NCI-H446 (cell line): Measurements from ENCODE around the gene STKLD1.

ENCODE experiments used
- DNase-seq, 2 experiments: peaks; one replicate each; lab custom pipeline; 2025; lab: John Stamatoyannopoulos, UW

The STKLD1 gene

DNA sequence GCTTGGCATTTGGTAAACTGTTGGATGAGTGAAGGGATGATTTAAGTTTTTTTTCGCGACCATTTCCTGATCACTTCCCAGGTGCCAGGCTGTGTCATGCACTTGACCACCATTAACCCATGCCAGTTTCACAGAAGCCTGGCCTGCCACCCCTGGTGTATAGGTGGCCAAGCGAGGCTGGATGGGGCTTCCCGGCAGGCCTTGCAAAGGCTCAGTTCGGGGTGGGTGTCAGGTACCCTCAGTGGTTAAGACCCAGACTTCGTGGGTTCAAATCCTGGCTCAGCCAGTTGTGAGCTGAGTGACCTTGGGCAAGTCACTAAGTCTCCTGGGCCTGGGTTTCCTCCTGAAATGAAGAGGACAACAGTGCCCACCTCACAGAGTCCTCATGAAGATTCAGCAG, 30.6 kb upstream of the STKLD1 start:
- no peak for DNase-seq

- DNase-seq: no peak
Measured at GRCh38 chr9:133346021-133346785, 30.0 kb upstream of the STKLD1 start.

DNA sequence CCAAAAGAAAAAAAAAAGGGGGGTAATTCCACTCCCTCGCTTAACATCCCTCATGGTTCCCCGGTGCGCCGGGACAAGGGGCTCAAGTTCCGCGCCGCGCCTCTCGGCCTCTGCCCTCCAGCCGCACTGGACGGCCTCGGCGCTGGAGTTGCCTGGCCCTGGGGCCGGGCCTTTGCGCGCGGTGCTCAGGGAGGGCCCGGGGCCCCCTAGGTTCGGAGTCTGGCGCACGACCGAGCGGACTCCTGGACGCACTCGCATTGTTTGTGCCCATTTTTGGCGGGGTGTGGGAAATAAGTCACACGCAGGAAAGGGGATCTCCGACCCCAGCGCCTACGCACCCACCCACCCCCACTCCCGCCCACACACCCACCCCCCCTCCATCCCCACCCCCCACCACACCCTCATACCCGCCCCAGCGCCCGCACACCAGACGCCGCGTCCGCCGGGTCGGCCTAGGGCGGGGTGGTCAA, 28.6 kb upstream of the STKLD1 start:
- no peak for DNase-seq

- DNase-seq: peak; percentile 78 to 88
Measured at GRCh38 chr9:133347985-133348717, 28.0 kb upstream of the STKLD1 start, which contains the start of the genes MED22 and RPL7A. TSS of gene MED22 (minus strand) at chr9:133348131. CDS start at chr9:133346662, 1,469 bp downstream. TSS of gene RPL7A (plus strand) at chr9:133348218. CDS start at chr9:133348244, 26 bp downstream.

DNA sequence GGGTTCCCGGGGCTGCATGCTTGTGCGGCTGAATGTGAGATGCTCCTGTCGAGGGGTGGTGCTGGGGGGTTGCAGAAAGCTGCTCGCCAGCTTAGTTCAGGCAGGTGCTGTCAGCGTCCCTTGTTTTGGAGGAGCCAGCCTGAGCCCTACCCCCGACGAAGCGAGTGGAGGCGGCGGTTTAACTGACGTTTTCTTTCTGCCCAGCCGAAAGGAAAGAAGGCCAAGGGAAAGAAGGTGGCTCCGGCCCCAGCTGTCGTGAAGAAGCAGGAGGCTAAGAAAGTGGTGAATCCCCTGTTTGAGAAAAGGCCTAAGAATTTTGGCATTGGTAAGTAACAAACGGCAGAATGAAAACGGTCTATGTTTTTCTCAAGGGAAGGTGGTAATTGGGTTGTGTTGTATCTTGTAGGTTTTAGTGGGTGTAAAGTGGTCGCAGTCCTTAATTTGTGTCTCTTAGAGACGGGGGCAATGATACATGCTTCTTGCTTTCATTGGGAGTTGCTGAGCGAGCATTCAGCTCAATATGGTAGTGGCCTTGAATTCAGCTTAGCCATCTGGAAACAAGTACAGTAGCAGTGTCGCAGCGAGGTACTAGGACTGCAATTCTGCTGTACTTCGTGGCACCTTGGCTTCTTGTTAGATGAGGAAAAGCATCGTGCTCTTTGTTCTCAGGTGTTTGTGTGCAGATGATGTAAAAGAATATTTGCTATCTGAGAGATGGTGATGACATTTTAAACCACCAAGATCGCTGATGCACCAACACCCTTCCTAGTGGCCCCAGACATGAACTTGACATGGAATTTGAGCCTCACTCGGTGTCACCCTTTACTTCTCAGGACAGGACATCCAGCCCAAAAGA, 27.2 kb upstream of the STKLD1 start:
- DNase-seq: no peak

GRCh38 chr9:133349965-133350616, 26.1 kb upstream of the STKLD1 start:
- DNase-seq: no peak

- DNase-seq: no peak
Measured at GRCh38 chr9:133351526-133351907, 24.6 kb upstream of the STKLD1 start.

GRCh38 chr9:133351908-133352634, 24.1 kb upstream of the STKLD1 start:
- no peak for DNase-seq

GRCh38 chr9:133352635-133353340, 23.4 kb upstream of the STKLD1 start:
- no peak for DNase-seq

GRCh38 chr9:133353548-133353947, 22.6 kb upstream of the STKLD1 start:
- DNase-seq: no peak

DNA sequence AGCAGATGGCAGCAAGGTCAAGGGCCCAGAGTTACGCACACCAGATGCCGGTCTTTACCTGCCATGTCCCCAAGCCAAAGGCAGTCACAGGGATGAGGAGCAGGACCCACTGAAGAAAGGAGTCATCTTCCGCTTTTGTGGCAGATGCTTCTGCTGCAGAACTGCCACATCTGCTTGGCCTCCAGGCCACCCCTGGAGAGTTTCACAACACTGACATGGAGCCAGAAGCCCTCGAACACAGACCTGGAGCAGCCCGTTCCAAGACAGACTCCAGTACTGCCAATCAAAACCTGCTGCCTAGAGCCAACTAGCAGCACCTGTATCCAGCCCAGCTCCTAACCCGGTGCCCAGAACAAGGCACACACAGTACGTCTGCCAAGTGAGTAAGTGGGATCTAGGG, 21.4 kb upstream of the STKLD1 start:
- DNase-seq: no peak

- DNase-seq: no peak
Measured at GRCh38 chr9:133355881-133356357, 20.2 kb upstream of the STKLD1 start.

DNA sequence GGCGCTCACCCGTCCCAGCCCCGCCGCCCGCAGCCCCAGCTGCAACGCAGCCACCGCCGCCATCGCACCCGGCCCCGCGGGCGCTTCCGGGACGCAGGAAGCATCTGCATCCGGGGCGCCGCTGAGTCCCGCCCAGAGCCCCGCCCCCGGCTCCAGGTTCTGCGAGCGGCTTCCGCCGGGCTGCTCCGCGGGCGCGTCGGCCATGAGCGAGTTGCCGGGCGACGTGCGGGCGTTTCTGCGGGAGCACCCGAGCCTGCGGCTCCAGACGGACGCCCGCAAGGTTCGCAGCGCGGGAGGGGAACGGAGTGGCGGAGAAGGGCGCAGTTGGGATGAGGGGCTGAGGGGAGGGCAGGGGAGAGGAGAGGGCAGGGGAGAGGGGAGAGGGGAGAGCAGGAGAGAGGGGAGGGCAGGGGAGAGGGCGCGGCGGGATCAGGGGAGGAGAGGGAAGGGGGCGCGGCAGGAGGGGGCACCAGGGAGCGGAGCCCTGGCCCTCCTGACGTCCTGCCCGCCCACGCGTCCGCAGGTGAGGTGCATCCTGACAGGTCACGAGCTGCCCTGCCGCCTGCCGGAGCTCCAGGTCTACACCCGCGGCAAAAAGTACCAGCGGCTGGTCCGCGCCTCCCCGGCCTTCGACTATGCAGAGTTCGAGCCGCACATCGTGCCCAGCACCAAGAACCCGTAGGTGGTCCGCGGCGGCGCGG, 19.6 kb upstream of the STKLD1 start, which contains the start of the genes SURF1 and SURF2:
Gene SURF1 (minus strand): TSS at position 97 of the 701 bp plus-strand sequence. CDS start 34 bp downstream, at position 63.
Gene SURF2 (plus strand): TSS at position 160 of the 701 bp plus-strand sequence. CDS start 43 bp downstream, at position 203.
- DNase-seq: peak in 1 of 2 experiments; percentile 65

GRCh38 chr9:133357656-133358055, 18.5 kb upstream of the STKLD1 start:
- DNase-seq: no peak

DNA sequence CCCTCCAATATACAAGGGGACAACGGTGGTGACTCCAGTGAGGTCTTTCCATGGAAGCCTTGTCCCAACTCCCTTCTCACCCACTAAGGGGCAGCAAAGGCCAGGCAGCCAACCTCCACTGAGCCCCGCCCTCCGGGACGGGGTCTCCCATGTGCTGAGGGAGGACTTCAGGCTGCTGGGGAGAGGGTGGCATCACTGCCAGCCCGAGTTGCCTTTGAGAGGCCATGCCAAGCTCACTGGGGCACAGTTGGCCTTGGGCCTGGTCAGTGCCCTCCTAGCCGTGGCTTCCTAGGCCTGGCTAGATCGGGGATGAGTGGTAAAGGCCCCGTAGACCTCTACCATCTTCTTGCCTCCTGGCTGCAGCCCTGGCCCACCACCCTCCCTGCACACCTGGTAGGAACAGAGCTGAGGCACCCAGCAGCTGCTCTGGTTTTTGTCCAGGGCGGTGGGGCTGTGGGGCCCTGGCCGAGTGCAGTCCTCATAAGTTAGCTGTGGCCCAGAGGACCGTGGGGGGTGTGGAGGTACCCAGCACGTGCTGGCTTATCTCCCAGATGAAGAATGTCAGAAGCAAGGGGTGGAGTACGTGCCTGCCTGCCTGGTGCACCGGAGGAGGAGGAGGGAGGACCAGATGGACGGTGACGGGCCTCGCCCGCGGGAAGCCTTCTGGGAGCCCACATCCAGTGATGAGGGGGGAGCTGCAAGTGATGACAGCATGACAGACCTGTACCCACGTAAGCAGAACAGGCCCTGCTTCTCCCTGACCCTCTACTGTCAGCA, 16.6 kb upstream of the STKLD1 start:
- no peak for DNase-seq

DNA sequence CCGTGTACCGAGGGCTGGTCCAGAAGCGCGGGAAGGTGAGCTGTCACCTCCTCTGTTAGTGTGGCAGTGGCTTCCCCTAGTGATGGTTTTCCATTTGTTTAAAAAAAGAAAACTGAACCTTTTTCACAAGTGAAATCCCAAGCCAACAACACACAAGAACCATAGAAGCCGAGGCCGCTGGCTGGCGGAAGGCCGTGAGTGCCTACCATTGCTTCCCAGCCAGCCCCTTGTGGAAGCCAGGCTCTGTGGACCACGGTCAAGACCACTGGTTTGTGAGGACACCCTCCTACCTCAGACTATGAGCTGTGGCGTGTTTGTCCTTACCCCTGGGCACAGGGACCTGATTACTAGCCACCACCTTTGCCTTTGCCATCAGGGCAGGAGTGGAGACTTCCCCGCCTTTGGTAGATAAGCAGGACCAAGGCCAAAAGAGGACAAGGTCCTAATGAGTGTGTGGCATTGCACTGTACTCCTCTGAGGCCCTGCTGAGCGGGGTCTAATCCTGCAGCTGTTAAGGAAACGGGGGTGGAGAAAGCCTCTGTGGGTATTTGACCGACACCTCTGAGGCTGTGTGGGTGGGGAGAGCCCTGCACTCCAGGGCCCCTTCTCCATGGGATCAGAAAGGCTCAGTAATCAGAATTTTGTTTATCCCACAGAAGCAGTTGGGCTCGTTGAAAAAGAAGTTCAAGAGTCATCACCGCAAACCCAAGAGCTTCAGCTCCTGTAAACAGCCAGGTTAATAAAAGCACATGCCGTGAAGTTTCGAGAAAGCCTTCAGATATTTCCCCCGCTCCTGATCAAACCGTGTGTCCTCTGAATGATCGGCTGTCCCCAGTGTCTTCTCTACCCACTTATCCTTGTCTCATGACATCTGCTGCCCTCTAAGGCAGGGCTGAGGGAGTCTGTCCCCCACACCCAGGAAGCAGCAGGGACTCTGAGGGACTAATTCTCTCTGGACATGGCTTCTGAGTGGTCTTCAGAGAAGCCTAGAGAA, 15.5 kb upstream of the STKLD1 start:
- no peak for DNase-seq

DNA sequence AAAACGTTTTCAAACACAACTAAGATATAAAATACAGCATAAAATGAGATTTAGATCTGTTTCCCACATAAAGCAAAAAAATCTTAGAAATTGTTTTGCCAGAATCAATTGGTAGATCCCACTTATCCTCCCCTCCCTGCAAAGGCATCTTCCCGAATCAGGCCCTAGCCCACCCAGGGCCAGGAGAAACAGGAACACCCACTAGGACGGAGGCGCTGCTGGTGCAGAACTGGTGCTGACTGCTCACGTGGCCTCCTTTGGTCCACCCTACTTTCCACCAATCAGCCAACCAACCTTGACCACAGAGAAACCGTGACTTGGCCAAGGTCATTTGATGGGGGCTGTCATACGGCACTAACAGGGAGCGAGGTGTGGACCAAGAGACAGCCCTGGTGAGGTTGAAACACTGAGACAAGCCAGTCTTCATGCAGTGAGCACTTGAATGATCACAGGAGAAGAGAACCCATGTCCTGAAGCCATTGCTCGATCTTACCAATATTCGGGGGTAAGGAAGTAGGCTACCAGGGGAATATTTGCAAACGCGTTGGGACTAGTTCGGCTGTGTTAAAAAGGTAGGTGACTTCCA, 14.6 kb upstream of the STKLD1 start:
- no peak for DNase-seq
